Retinal pigment epithelial cell (primary cell): ENCODE results near the gene CDC42BPB.

Experiments
- DNase-seq: peaks from one replicate; pipeline ENCODE4 v3.0.0-alpha.2; 2010; ENCODE audit warnings: low read depth
- H3K4me3 ChIP-seq: 2 replicates; pipeline ENCODE4 v1.5.1; 2011; ENCODE audit warnings: mild to moderate bottlenecking, low read length, control low read depth, moderate library complexity
- CTCF ChIP-seq: conservative IDR thresholded peaks from 2 replicates; pipeline ENCODE4 v1.5.1; 2011; ENCODE audit warnings: low read depth, low read length, control low read depth, inconsistent platforms

Gene CDC42BPB

GRCh38 chr14:102943979-102944378 is 113.4 kb downstream of the CDC42BPB start:
- DNase-seq = no peak
- TF ChIP-seq CTCF = no peak
- no peak overlapping the region for H3K4me3 ChIP-seq

- DNase-seq = no peak
- no peak overlapping the region for H3K4me3 ChIP-seq
- no peak for TF ChIP-seq CTCF
Observed at GRCh38 chr14:102943454-102943853, 113.9 kb downstream of the CDC42BPB start.

GRCh38 chr14:102942069-102942468 is 115.3 kb downstream of the CDC42BPB start:
- TF ChIP-seq CTCF = no peak
- no peak overlapping the region for H3K4me3 ChIP-seq
- DNase-seq = no peak

GRCh38 chr14:102941419-102942011 is 115.8 kb downstream of the CDC42BPB start:
- no peak for DNase-seq
- H3K4me3 ChIP-seq = no peak overlapping the region
- TF ChIP-seq CTCF = no peak

GRCh38 chr14:102940729-102941362 is 116.5 kb downstream of the CDC42BPB start:
- no peak for DNase-seq
- H3K4me3 ChIP-seq = no peak overlapping the region
- TF ChIP-seq CTCF = no peak

GRCh38 chr14:102939820-102940561 is 117.4 kb downstream of the CDC42BPB start:
- DNase-seq = no peak
- H3K4me3 ChIP-seq = no peak overlapping the region
- TF ChIP-seq CTCF = no peak
